Stimulated activated naive CD4-positive, alpha-beta T cell treated with Interleukin-2 at 50 U/mL for 16 hours (primary cell): ENCODE measurements around the gene SMOC2.
"Not testable (repeated sequence)": the region's sequence is repeated elsewhere in the genome, so short reads cannot be mapped to it uniquely, and the experiment has no call there.

Experiments used
- DNase-seq: peaks from one replicate; lab custom pipeline; 2025; lab: John Stamatoyannopoulos, UW

SMOC2 gene

GRCh38 chr6:168655462-168656152 lies 214.6 kb downstream of the SMOC2 start:
- DNase-seq, result no peak

DNA sequence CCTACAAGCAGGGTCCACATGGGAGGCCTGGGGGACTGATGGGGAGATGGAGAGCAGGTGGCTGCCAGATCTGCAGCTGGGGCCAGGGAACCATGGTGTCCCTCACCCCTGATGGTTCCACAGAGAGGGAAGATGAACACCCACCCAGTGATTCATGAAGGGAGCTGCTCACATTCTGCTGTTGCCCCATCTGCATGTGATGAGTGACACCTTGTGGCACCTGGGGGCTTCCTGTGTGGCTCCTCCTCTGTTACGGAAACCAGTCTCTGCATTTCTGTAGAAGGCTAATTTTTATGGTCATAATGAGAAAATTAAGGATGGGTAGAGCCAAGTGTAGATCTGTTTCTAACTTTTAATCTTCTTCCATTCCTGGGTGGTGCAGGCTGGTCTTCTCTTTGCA lies 217.1 kb downstream of the SMOC2 start:
- no peak for DNase-seq

GRCh38 chr6:168660400-168660945 lies 219.5 kb downstream of the SMOC2 start:
- no peak for DNase-seq

GRCh38 chr6:168662301-168662936 lies 221.4 kb downstream of the SMOC2 start:
- DNase-seq, result no peak

- no peak for DNase-seq
Observed at GRCh38 chr6:168663041-168663440, 222.1 kb downstream of the SMOC2 start.

DNA sequence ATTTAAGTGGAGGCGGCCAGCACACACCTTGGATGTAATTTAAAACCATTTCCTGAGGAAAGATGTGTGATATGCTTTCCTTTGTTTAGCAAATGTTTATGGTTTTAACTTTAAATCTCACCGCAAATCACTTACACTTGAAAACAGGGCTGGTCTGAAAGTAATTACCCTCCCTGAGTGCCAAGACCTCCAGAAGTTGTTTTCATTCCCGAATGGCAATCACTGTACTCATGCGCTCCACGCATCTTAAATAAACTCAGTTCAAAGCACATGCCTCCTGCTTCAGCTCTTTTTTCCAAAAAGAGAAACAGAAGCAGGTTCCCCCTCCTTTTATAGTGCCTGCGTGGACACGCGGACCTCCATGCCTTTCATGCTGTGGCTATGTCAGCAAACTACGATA lies 224.0 kb downstream of the SMOC2 start:
- DNase-seq, result no peak

DNA sequence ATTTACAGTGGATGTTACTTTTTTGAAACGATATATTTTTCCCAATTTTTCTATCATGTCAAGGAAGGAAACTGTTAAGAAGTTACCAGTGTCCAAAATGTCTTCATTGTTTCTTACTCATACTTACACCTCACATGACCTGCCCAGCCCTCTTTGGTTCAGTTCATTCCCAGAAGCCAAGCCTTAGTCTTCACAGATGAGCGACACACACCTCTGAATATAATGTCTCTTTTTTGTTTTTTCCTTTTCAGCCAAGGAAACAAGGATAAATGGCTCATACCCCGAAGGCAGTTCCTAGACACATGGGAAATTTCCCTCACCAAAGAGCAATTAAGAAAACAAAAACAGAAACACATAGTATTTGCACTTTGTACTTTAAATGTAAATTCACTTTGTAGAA lies 225.2 kb downstream of the SMOC2 start:
- no peak for DNase-seq

DNA sequence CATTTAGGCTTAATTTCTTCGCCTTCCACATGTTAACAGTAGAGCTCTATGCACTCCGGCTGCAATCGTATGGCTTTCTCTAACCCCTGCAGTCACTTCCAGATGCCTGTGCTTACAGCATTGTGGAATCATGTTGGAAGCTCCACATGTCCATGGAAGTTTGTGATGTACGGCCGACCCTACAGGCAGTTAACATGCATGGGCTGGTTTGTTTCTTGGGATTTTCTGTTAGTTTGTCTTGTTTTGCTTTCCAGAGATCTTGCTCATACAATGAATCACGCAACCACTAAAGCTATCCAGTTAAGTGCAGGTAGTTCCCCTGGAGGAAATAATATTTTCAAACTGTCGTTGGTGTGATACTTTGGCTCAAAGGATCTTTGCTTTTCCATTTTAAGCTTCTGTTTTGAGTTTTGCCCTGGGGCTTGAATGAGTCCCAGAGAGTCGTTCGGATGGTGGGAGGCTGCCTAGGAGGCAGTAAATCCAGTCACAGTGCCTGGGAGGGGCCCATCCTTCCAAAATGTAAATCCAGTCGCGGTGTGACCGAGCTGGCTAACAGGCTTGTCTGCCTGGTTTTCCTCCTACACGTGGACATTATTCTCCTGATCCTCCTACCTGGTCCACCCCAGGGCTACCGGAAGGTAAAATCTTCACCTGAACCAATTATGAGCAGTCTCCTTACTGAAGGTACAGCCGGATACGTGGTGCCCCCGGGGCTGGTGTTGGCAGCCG lies 225.9 kb downstream of the SMOC2 start:
- no peak for DNase-seq

DNA sequence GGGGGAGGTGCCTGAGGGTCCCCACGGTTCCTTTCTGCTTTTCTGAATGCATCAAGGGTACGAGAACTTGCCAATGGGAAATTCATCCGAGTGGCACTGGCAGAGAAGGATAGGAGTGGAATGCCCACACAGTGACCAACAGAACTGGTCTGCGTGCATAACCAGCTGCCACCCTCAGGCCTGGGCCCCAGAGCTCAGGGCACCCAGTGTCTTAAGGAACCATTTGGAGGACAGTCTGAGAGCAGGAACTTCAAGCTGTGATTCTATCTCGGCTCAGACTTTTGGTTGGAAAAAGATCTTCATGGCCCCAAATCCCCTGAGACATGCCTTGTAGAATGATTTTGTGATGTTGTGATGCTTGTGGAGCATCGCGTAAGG lies 226.4 kb downstream of the SMOC2 start:
- no peak for DNase-seq

- no peak for DNase-seq
Observed at GRCh38 chr6:168670401-168670985, 229.5 kb downstream of the SMOC2 start.

GRCh38 chr6:168671028-168671862 lies 230.3 kb downstream of the SMOC2 start:
- DNase-seq, result no peak

GRCh38 chr6:168671863-168672546 lies 231.0 kb downstream of the SMOC2 start:
- DNase-seq, result no peak

GRCh38 chr6:168674595-168674994 lies 233.6 kb downstream of the SMOC2 start:
- no peak for DNase-seq

DNA sequence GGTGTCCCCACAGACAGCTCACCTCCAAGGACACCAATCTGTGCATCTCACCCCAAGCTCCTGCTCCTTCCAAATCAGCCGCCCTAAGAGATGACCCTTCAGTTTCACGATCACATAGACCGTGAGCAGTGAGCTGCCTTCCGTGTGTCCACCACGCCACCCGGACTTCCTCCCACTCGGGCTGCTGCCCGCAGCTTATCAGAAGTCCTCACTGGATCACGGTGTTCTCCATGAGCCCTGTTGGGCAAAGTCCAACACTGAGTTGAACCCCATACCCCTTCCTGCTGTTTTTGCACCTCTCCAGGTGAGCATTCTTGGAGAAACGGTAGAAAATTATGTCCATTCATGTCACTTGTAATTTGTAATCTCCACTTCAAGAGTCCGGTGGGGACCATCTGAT lies 234.4 kb downstream of the SMOC2 start:
- DNase-seq, result no peak

DNA sequence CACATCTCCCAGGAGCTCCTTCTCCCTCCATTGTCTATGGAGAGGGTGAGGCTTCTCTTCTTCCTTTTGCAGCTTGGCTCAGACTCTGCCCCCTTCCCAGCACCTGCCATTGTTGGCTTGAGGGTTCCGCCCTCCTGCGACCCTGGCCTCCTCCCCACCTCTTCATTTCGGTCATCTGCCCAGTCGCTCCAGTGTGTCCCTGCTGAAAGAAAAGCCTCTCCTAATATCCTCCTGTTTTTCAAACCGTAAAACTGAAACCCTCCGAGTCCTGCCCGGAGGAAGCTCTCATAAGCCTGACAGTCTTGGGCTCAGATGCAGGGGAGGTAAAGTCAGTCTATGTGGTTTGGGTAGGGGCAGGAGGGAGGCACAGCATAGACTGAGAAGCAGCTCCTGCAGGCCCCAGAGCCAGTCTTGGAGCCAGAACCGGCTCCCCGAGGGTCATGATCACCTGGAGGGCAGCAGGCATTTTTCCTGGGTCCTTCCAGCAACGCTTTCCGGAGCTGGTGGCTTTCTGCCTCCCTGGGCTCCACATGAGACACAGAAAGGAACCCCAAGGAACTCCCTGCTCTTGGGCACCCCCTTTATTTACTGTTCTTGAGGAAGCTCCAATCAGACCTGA lies 235.1 kb downstream of the SMOC2 start:
- no peak for DNase-seq

DNA sequence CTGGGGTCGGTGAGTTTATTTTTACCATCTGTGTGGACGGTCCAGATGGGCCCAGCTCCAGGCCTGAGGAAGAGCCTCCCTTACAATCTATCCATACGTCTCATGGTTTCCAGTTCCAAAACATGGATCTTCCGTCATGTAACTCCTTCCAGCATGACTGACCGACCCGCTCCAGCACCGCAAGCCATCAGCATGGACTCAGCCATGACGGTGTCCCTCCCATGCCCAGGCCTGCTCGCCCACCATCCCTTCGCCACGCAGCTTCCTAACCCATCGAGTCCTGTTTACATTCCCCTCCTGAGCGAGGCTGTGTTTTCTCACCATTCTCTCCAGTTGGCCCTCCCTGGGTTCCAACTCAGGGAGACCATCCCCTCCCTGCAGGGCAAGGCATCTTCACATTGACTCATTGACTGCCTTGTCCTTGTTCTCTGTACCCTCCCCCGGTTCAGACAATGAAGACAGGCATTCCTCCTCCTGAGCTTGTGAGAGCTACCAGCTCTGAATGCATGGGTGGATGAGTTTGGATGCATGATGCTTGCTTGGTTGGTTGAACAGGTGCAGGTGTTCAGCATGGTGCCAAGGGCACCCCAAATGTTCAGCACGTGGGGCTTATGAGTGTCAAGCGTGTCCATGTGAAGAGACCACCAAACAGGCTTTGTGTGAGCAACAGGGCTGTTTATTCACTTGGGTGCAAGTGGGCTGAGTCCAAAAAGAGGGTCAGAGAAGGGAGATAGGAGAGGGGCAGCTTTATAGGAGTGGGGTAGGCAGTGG lies 235.8 kb downstream of the SMOC2 start:
- DNase-seq, result no peak

GRCh38 chr6:168677323-168677781 lies 236.4 kb downstream of the SMOC2 start:
- DNase-seq, result not testable (repeated sequence)

GRCh38 chr6:168678077-168678476 lies 237.1 kb downstream of the SMOC2 start:
- DNase-seq, result no peak

GRCh38 chr6:168678588-168678987 lies 237.6 kb downstream of the SMOC2 start:
- DNase-seq, result no peak

GRCh38 chr6:168681748-168682147 lies 240.8 kb downstream of the SMOC2 start:
- no peak for DNase-seq
